GM19468 (cell line): ENCODE measurements around the gene PARD3B.
"Not testable (repeated sequence)": the region's sequence is repeated elsewhere in the genome, so short reads cannot be mapped to it uniquely, and the experiment has no call there.

Source experiments
- ATAC-seq: cut with Tn5 transposase; IDR thresholded peaks from one replicate; pipeline ENCODE4 v1.9.1; 2021; ENCODE audit warnings: mild to moderate bottlenecking, moderate library complexity, moderate number of reproducible peaks; ENCODE audit not compliant: unreplicated experiment; ENCODE audit errors: extremely low read depth

PARD3B gene

DNA sequence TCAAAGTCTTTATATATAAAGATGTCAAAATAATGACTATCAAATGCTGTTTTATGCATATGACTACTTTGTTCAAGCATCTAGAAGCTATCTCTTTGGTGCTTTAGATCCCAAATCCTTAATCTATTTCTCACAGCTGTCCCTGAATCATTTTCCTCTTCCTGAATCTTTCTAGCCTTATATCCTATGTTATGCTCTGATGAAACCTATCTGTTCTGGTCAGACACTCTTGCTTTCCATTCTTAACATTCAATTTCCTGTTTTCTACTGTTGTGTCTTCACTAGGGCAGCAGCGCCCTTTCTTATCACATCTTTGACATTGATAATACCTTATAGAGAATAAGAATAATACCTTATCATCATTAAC, 6.3 kb upstream of the PARD3B start:
- no peak for ATAC-seq

DNA sequence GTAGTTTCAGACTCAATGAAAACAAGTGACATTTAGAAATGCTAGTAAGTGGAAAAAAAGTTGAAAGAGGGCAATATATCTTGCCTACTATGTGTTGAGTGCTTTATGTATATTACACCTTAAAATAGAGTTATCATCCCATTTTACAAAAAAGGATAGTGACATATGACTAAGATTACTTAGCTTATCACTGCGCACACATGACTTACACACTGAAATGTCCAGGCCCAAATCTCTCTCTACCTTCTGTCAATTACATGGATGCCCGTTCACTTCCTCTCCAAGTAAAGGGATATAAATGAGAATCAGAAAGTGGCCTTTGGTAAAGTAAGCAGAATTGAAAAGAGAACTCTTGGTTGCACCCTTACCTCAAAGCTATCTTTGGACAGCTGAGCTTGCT, 3.6 kb upstream of the PARD3B start:
- ATAC-seq, result no peak

GRCh38 chr2:204542982-204543608, 2.2 kb upstream of the PARD3B start:
- no peak for ATAC-seq

DNA sequence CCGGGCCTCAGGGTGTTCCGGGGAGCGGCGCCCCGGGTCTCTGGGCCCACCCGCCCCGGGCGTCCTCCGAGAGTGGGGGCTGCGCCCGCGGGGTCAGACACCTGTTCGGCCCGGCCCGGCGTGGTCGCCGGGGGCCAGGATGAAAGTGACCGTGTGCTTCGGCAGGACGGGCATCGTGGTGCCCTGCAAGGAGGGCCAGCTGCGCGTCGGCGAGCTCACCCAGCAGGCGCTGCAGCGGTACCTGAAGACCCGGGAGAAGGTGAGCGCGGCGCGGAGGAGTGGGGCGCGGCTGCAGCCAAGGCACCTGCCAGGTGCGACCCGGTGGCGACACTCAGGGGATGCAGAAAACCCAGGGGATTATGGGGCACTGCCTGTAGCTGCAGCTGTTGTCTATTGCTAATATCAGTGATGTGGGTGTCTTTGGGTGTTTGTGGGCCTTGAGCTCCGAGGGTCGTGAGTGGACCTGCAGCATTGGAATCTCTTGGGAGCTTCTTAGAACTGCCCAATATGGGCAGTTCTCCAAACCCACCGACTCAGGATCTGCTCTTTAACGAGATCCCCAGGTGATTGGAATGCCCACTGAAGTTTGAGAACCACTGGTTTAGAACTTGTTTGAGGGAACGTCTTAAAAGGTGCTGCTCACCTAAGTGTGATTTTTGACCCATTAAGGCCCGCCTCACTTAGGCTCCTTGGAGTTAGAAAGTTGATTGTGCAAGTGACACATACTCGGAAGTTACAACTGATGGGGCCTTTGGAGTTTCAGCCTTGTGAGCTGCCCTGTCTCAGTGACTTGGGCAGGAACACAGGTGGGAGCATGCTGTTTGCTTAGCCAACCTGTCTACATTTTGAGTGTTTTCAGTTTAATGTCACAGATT, 823 bp downstream of the PARD3B start:
- no peak for ATAC-seq

DNA sequence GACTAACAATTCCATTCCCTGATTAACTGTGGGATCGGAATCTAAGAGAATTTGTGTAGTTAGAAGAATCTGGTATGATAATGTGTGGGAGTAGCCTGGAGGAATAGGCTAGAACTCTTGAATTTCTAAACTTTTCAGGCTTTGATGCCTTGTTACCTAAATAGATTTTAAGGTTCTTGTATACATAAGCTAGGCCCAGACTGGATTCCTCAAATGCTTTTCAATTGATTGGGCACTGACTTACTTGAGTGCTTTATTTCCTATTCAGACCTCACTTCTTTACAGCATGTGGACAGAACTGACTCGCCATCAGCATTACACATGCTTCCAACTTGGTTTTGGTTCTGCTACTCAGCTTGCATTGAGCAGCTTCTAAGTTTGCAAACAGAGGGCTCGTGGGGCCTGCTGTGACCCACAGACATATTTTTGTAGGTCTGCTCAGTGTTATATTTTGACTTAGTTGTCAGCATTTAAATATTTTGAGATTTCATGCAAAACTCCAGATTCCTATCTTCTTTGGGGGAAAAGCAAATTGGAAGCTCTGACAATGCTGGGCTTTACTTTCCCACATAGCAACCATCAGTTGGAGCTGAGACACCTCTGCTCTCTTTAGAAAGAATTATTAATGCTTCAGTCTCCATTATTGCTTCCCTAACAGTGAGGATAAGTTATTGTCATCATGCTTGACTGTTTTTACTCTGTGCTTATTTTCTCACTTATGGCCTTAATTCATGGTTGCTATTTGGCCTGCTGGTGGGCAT, 5.7 kb downstream of the PARD3B start:
- no peak for ATAC-seq

DNA sequence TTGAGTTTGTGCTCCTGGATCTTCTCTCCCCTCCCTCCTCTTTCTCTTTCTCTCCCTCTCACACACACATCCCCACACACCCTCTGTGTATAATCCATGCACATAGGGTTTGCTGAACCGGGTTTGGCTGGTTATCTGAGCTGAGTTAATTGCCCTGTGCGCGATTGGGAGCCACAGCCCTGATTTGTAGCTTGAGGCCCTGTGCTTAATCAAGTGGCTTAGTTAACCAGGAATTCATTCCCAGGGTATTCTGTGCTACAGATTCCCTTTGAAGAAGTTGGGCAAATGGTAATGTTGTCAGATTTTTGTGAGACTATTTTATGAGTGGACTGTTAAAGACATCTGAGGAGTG, 6.2 kb downstream of the PARD3B start:
- ATAC-seq, result no peak

GRCh38 chr2:204557604-204558003, 12.3 kb downstream of the PARD3B start:
- no peak for ATAC-seq

DNA sequence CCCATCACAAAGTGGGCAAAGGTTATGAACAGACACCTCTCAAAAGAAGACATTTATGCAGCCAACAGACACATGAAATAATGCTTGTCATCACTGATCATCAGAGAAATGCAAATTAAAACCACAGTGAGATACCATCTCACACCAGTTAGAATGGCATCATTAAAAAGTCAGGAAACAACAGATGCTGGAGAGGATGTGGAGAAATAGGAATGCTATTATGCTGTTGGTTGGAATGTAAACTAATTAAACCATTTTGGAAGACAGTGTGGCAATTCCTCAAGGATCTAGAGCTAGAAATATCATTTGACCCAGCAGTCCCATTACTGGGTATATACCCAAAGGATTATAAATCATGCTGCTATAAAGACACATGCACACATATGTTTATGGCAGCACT, 14.1 kb downstream of the PARD3B start:
- ATAC-seq, result not testable (repeated sequence)

- no peak for ATAC-seq
Observed at GRCh38 chr2:204560902-204561301, 15.6 kb downstream of the PARD3B start.

- ATAC-seq, result no peak
Observed at GRCh38 chr2:204561771-204562170, 16.5 kb downstream of the PARD3B start.

DNA sequence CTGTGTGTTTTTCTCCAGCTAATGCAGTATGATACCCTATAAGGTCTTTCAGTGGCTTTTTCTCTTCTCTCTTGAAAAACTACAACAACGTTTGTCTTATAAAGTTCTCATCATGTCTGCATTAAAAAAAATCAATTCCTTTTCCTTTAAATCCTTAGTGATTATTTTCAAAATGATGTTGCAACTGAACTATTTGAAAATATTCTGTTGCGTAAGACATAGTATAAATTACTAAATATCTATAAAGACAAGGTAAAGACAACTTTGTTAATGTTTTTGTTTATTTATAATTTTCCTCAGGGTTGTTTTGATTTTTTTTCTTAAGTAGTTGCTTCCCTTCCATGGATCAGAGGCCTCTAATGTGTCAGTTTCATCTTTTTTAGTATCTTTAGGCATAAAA, 21.2 kb downstream of the PARD3B start:
- no peak for ATAC-seq

- ATAC-seq, result no peak
Observed at GRCh38 chr2:204570421-204570820, 25.1 kb downstream of the PARD3B start.

DNA sequence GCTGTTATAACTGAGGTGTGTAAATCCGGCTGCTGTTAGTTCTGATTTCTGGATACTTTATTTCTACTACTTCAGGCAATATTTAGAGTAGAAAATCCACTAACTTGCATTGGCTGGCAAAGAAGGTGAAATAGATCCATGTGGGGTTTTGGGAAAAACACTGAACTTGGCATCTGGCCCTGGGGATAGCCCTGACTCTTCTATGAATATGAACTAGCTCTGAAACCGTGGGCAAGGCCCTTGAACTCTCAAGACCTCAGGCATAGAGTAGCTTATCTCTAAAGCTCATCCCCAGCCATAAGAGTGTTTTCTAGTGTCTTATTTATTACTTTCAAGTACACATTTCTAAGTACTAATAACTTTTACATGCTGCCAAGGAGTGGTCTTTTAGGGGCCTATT, 25.8 kb downstream of the PARD3B start:
- no peak for ATAC-seq

DNA sequence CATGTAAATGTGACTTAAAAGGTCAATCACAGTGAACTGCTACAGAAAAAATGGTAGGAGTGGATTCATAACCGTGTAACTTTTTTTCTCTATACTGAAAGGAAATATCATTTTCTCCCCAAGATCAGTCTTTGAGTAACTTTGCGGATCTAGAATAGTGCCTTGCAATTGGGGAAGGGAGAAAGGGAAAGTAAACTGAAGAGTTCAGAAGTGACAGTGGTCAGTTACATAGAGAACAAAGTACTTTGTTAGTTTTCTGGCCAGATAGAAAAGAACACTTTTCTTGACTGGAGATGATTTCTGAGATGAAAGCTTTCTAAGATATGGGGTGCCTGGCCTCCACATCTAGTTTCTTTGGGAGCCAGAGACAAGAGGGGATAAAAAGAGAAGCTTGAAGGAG, 26.6 kb downstream of the PARD3B start:
- no peak for ATAC-seq

GRCh38 chr2:204573221-204573620, 27.9 kb downstream of the PARD3B start:
- no peak for ATAC-seq

DNA sequence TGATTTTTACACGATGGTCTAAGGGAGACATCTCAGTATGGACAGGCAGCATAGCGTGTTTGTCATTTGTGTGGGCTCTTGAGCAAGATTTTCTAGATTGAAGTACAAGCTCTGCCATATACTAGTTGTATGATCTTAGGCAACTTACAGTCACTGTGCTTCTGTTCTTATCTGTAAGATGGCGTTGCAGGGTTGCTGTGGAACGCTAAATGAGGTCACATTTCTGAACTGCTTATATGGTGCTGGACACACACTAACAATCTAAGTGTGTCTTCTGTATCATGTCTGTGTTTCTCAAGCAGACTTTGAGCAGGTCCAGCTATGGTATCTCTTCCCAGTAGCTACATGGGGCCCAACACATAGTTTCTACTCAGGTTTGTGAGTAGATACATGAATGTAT, 29.2 kb downstream of the PARD3B start:
- ATAC-seq, result no peak

GRCh38 chr2:204575463-204575862, 30.2 kb downstream of the PARD3B start:
- no peak for ATAC-seq

GRCh38 chr2:204576362-204576979, 31.2 kb downstream of the PARD3B start:
- no peak for ATAC-seq

DNA sequence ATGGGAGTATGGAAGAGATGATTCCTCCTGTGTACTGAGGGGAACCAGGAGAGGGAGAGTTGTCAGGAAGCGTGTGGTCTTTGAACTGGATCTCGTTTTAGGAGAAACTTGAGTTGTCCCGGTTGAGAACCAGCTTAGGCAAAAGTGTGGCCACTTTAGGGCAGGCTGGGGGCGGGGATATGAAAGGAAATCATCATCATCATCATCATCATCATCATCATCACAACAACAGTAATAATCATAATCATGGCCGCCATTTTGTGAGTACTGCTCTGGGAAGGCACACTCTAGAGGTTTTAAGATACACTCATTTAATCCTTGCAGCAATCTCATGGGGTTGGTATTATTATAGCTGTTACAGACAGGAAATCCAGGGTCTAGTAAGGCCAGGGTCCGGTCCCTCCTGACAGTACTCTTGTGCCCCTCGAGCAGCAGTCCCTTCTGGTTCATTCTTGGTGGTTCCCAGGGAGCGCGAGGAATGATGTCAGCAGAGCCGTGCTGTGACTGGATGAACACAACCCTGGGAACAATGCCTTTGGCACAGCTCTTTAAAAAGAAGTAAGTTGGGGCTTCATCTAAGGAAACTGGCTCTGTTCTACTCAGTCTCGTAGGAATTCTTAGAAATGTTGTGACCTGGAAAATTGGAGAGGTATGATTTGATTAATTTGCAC, 33.8 kb downstream of the PARD3B start:
- ATAC-seq, result no peak

GRCh38 chr2:204581946-204582345, 36.7 kb downstream of the PARD3B start:
- ATAC-seq, result no peak
